Stimulated activated naive CD4-positive, alpha-beta T cell (primary cell): ENCODE measurements around the gene SLC27A3.

Experiments
- DNase-seq, 6 experiments: peaks; one replicate each; lab custom pipeline; 2025; lab: John Stamatoyannopoulos, UW

Gene SLC27A3

DNA sequence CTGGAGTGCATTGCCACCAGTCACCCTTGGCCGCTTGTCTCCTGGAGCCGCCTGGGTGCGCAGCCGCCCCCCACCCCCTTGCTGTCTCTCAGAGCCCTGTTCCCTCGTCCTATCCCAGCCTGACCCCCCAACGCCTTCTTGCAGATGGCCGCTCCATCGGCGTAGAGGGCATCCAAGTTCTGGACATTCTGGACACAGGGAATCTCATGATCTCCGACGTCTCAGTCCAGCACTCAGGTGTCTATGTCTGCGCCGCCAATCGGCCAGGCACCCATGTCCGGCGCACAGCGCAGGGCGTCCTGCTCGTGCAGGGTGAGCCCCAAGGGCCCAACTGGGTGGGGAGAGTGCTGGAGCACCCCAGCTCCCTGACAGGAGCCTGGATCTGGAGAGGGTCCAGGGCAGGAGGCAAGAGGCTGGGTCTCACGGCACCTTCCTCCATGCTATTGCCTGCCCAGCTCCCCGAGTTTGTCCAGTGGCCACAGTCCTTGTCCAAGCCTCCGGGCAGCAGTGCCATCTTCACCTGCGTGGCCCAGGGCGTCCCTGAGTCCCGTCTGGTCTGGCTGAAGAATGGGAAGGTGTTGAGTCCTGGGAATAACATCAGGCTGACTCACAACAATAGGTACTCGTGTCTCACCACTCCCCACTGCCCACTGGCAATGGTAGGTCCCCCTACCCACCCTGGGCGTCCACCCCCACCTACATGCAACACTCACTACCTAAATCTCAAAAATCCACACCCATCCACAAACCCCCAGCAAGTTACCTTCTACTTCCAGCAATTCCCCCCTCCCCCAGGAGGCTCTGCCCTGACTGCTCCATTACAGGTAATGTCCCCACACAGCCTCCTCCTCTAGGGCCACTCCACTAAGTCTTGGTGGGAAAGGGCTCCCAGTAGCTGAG lies 24.6 kb downstream of the SLC27A3 start:
- DNase-seq = no peak

DNA sequence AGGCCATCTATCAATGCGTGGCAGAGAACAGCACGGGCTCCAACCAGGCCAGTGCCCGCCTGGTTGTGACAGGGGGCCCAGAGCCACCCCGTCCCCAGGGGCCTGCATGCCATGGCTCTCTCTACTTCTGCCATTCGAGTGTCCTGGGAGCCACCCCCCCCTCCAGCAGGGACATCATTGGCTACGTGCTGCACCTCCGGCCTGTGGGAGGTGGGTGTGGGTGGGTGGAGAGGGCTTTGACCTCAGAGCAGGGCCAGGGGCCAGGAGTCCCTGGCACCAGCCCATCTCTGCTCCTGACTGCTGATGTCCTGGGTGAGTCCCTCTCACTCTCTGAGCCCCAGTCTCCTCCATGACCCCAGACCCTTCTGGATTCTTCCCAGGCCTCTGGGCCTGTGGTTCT lies 25.3 kb downstream of the SLC27A3 start:
- DNase-seq = no peak

DNA sequence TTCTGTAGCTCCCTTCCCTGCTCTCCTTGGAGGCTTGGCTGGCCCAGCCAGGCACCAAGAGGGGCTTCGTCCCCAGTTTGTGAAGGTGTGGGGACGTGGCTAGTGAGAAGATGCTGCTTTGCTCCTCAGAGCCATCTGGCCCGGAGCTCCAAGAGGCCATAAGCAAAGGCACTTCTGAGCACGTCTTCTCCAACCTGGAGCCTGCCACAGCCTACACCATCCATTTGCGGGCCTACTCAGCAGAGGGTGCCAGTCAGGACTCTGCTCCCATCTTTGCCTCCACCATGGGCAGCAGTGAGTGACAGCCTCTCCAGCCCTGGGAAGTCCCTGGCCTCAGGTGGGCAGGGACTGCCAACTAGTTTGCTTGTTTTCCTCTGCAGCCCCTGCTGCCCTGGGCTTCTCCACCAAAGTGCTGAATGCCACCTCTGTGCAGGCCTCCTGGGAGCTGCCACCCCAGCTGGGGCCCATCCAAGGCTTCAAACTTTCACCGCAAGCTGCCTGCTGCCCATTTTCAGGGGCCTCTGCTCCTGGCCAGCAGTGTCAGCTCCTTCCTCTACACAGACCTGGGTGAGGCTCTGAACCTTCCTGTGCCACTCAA lies 25.9 kb downstream of the SLC27A3 start:
- DNase-seq = no peak

DNA sequence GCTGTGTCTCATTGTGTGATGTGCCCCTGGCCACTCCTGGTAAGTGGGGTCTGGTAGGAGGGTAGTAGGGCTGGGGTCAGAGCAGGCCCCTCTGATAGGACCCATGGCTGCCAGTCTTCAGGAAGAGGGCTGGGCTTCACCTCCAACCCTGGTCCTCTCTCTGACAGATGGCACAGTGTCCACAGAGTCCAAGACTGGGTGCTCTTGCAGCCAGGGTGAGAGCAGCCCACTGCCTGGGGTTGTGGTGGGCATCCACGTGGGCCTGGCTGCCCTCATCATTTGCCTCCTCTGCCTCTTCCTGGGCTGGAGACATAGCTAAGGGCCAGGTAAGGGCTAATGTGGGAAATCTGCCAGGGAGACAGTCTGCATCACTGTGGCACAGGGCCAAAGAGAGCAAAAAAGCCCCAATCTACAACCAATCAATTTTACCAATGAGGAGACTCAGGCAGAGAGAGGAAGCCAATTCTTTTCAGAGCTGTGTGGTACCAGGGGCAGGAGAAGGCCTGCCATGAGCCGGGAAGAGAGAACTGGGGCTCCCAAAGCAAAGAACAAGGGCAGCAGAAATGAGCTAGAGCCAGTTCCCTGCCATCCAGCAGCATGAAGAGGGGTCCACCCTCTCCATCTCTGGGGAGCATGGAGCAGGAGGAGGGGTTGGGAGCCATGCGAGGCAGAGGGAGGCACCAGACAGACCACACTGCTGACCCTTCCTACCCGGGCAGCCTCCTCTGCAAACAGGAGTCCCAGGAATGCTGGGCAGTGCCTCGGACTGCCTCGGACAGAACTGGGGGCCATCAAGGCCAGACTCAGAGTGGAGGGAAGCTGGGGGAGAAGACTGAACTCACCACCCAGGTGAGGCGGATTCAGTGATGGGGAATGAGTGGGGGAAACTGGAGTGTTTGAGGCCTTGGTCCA lies 26.8 kb downstream of the SLC27A3 start:
- DNase-seq = no peak

DNA sequence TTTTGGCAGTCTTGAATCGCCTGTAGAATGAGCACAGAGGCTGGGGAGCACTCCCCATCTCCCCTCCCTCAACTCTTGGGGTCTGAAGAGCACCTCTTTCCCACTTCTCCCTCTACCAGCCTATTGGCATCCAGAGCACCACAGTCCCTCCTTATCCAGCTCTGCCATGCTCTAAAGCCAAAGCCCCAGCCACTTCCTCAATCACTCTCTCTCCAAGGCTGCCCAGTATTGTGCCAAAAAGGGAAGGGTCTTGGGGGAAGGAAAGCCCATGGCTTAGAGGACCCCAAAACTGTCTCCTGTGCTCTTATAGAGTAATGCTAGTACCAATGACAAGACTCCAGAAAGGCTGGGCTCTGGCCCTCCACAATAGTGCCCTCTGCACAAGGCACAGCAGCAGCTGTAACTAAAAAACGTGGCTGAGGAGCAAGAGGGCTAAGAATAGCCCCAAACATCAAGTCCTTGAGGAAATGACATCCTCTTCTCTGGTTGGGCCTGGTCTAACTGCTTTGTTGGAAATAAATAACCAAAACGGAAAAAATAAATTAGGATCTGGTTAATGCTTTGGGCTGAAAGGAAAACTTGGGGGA lies 28.4 kb downstream of the SLC27A3 start:
- no peak for DNase-seq

DNA sequence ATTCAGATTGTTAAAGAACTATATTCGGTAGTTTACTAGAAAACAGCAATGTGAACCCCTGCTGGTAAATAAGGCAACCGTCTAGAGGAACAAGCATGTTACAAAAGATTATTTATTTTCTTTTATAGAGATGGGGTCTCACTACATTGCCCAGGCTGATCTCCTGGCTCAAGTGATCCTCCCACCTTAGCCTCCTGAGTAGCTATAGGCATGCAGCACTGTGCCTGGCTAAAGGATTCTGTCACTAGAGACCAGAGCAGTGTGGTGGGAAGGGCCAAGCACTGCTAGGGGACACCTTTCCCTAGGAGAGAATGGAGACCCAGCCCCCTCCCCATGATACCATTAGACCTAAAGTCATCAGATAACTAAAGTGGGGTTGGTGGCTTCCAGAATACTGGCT lies 28.9 kb downstream of the SLC27A3 start:
- DNase-seq = no peak

DNA sequence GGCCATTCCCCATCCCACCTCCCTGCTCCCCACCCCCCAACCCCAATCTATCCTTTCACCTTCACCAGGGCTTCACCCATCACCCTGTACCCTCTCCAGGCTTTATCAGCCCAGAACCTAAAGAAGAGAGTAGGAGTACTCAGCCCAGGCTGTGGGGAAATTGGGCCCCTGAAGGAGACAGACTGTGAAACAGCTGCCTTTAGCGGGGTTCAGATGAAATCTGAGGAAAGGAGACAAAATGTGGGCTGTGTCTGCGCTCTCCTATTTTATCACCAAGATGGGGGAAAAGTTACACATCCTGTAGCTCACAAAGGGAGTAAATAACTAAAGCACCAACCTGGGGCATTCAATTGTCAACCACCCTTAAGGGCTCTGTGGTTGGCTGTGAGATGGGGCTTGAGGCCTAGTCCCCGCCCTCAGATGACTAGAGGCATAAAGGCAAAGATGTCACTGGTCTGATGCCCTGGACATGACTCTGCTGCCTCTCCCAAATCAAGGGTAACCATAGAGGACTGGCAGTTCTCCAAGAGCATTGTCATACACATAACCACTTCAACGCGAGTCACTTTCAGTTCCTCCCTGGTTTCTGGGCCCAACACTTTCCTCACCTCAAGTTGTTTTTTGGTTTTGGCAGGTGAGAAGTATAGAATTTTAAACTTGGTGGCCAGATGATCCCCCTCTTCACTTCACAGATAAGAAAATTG lies 30.0 kb downstream of the SLC27A3 start:
- DNase-seq = peak in 5 of 6 experiments; percentile 19 to 58 (median 43)

DNA sequence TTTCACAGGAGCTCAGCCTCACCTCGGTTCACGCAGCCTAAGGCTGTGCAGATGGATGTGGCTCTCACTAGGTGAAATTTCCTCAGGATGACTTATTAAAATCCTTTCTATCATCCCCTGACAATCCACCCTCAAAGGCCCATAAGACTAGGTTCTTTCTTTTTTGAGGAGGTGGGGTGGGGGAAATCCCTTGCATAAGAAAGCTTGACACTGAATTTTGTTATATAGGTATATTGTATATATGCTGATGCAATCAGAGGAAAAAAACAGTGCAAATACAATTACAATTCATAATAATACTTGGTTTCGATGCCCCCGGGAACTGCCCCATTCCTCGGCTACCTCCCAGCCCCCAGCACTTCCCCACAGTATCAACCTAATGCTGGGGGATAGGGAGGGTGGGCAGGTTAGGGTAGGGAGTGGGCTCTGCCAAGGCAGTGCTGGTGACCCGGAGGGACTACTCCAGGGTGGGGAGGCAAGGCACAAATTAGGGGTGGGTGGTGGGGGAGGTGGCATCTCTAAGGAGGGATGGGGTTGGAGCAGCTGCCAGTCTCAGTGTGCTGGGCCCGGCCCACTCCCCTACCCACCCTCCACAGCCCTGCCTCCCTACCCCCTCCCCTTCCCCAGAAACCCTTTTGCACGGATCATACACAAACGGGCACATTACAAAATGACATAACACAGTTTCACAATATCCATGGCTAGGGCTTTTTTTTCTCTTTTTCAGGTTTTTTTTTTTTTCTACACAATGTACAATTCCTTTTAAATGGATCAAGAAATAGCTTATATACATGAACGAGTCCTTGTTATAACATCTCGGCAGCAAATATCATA lies 30.9 kb downstream of the SLC27A3 start:
- DNase-seq = no peak

DNA sequence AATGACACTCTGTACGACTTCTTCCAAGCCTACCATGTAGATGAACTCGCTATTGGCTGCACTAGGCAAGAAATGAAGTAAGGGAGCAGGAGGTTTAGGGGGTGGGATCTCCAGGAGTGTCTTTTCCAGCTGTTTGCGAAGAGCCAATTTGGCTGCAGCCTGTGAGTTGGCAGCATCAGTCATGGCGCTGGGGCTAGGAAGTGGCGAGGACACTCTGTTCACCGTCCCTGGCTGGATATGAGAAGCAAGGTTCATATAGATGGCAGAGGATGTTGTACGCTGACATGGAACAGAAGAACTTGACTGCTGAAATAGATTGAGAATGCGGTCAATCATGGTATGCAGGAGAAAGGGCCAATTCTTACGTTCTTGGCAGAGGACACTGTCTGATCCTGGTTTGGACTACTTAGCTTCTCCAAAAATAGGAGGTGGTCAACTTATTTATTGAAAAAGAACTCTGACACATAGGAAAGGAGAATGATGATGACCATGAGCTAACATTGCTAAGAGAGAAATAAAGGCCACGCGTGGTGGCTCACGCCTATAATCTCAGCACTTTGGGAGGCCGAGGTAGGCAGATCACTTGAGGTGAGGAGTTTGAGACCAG lies 41.2 kb downstream of the SLC27A3 start:
- no peak for DNase-seq

DNA sequence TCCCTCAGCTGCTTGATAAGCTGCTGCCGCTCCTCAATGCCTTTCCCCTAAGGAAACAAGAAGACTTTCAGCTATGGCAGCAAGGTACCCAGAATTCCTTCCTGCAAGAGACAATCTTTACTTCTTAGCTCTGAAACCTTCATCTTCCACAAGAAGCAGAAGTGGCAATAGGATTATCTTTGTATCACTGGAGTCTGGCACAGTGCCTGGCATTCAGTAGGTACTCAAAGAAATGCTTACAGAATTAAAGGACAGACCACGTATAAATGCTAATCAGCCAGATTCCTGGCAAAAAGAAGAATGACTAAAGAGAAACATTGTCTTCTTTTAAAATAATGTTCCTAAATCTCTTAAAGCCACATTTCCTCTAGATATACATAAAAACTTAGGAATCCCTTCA lies 43.7 kb downstream of the SLC27A3 start:
- no peak for DNase-seq

DNA sequence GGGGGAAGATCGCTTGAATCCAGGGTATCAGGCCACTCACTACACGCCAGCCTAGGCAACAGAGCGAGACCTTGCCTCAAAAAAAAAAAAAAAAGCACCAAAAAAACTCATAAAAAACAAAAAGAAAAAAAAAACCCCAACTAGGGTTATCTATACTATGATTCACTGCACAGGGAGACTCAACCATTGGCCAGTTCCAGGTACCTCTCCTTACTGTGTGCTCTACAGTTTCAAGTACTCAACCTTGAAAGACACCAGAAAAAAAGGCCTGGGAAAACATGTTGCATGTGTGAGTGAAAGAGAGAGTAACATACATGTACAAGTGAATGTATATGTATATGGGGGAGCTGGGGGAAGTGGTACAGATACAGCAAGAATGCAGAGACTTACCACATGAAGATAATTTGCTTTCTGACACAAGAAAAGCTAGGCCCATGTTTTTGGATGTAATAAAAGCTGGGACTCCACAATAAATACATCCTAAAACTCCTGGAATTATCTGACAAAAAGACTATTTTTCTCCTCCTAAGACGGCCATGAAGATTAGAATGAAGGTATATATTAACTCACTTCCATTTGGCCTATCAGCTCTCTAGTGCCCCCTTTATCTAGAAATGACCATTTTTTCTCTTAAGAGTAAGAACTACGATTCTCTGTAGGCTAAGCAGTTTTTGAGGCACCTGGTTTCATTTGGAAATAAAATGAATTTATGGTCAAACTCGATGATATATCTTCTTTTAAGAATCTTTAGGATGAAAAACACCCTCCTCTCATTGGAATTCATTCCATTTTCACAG lies 52.2 kb downstream of the SLC27A3 start:
- no peak for DNase-seq
